ENCODE results near the gene ARL16.

DNA sequence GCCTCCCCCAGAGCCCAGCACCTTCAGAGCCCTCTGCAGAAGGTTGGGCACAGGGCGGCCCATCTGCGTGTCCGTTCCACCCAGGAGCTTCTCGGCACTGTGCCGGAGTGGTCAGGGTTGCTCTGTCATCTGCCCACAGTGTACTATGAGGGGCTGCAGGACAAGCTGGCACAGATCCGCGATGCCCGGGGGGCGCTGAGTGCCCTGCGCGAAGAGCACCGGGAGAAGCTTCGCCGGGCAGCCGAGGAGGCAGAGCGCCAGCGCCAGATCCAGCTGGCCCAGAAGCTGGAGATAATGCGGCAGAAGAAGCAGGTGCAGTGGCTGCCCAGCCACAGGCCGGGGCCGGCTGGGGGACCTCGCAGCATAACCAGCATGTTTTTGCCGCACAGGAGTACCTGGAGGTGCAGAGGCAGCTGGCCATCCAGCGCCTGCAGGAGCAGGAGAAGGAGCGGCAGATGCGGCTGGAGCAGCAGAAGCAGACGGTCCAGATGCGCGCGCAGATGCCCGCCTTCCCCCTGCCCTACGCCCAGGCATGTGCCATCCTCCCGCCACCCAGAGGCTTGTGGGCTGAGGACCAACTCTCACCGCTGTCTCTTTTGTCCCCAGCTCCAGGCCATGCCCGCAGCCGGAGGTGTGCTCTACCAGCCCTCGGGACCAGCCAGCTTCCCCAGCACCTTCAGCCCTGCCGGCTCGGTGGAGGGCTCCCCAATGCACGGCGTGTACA lies 12.8 kb upstream of the ARL16 start:
- TF ChIP-seq, protein P1, sequence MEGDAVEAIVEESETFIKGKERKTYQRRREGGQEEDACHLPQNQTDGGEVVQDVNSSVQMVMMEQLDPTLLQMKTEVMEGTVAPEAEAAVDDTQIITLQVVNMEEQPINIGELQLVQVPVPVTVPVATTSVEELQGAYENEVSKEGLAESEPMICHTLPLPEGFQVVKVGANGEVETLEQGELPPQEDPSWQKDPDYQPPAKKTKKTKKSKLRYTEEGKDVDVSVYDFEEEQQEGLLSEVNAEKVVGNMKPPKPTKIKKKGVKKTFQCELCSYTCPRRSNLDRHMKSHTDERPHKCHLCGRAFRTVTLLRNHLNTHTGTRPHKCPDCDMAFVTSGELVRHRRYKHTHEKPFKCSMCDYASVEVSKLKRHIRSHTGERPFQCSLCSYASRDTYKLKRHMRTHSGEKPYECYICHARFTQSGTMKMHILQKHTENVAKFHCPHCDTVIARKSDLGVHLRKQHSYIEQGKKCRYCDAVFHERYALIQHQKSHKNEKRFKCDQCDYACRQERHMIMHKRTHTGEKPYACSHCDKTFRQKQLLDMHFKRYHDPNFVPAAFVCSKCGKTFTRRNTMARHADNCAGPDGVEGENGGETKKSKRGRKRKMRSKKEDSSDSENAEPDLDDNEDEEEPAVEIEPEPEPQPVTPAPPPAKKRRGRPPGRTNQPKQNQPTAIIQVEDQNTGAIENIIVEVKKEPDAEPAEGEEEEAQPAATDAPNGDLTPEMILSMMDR (IDR thresholded peaks at IDR 0.05), result no peak
- TF ChIP-seq POLR2A (IDR thresholded peaks at IDR 0.05) (no peak), EP300 (IDR thresholded peaks at IDR 0.05) (no peak), POLR2AphosphoS5 (IDR thresholded peaks at IDR 0.05) (no peak)
